Choroid plexus epithelial cell (primary cell): Measurements from ENCODE around the gene NBPF6.
"Not testable (repeated sequence)": the region's sequence is repeated elsewhere in the genome, so short reads cannot be mapped to it uniquely, and the experiment has no call there.

ENCODE experiments used
- DNase-seq: peaks from one replicate; pipeline ENCODE4 v3.0.0-alpha.2; 2010; ENCODE audit warnings: low read depth
- H3K4me3 ChIP-seq: 2 replicates; pipeline ENCODE4 v1.5.1; 2011; ENCODE audit warnings: low read depth, mild to moderate bottlenecking, control low read depth, low read length, moderate library complexity

Gene NBPF6, protein sequence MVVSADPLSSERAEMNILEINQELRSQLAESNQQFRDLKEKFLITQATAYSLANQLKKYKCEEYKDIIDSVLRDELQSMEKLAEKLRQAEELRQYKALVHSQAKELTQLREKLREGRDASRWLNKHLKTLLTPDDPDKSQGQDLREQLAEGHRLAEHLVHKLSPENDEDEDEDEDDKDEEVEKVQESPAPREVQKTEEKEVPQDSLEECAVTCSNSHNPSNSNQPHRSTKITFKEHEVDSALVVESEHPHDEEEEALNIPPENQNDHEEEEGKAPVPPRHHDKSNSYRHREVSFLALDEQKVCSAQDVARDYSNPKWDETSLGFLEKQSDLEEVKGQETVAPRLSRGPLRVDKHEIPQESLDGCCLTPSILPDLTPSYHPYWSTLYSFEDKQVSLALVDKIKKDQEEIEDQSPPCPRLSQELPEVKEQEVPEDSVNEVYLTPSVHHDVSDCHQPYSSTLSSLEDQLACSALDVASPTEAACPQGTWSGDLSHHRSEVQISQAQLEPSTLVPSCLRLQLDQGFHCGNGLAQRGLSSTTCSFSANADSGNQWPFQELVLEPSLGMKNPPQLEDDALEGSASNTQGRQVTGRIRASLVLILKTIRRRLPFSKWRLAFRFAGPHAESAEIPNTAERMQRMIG

DNA sequence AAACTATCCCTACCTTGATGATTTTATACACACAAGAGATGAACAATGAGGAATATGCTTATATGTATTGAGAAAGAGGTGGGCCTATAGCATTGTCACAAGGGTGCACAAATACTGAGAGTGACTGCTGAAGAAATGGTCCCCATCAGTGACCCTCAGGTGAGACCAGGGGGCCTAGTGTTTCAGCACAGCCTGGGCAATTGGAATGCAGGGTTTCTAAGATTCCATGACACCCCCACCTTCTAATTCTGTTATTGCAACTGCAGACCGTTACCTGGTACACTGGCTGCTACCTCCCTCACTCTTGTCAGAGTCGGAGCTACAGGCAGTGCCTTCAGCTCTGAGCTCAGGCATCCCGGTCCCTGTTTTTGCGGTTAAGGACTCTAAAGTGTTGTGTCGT, at the start of gene NBPF6:
Gene NBPF6 (plus strand): TSS at position 301 of the 400 bp plus-strand sequence. CDS start 259 bp downstream, outside the sequence.
- DNase-seq = not testable (repeated sequence)

DNA sequence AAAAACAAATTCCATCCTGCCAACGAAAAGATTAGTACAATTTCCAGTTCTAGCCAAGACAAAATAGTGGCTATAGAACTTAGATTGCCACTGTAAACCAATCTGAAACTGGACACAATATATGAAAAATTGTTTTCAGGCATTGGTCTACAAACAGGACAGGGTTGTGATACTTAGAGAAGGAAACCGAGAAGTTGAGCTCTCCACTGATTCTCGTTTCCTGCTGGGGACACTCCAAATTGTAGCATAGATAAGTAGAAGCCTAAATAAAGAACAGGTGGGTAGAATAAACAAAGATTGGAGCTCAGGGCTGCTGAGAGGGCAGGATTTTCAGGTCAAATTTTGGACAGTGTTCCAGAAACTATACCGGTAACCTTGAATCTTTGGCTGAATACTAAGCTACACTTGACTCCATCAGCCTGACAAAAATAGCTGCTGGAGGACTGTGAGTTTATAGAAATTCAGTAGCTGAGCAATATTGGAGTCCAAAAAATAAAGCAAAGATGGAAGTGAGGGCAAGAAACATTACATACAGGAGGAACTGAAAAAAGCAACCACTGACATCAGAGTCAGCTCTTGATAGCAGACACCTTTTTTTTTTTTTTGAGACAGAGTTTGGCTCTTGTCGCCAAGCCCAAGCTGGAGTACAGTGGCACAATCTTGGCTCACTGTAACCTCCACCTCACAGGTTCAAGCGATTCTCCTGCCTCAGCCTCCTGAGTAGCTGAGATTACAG, 38.9 kb upstream of the NBPF6 start:
- DNase-seq, H3K4me3 ChIP-seq: not testable (repeated sequence)

More for the DNA sequence above, at the start of gene NBPF6:
- not testable (repeated sequence) for H3K4me3 ChIP-seq

DNA sequence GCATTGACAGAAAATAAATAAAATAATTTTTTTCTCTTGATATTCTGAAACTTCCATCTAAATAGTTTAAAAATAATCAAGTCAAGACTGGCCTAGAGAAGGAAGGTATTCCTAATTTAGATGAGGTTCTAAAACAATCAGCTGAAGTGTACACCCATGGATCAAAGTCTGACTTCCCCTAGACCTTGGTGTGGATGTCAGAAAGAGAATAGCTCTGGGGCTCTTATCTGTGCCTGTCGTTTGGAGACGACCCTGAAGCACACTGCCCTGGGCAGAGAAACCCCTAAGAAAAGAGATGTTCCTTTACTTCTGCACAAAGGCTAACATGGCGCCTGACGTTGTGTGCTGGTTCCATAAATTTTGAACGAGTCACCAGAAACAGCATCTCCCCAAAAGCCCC, 30.0 kb upstream of the NBPF6 start:
- H3K4me3 ChIP-seq = not testable (repeated sequence)

DNA sequence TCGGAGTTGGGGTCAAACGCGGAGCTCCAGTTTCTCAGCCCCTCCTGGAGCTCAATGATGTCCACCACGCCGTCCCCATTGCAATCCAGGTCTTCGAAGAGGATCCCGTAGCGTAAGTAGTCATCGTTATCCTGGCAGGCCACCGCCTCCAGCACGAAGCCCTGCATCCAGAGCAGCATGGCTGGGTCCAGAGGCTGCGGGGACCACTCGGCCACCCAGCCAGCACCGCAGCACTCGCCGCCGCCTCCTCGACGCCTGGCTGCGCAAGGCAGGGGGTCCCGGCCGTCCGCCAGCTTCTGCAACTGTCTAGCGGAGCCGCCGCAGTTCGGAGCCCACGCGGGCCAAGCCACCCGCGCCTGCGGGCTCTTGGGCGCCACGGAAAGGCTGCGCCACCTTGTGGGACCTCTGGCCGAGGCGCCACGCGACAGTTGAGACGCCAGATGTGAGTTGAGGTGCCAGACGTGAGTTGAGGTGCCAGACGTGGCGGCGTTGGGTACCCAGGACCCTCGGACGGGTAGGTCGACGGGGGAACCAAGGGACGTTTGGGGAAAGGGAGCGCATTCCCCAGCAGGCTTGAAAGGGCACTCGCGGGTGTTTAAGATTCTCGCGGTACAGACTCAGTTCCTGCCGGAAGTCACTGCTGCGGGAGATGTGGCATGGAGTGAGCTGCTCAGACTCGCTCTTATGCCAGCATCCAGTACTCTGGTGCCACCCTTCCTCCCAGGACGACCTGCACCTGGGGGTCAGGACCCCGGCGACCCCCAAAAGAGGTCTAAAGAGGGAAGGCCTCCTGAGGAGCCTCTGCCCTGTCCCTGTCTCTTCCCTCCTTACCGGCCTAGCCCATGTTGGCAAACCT, 28.9 kb upstream of the NBPF6 start:
- DNase-seq = not testable (repeated sequence)

More for the DNA sequence above, 30.0 kb upstream of the NBPF6 start:
- not testable (repeated sequence) for DNase-seq

DNA sequence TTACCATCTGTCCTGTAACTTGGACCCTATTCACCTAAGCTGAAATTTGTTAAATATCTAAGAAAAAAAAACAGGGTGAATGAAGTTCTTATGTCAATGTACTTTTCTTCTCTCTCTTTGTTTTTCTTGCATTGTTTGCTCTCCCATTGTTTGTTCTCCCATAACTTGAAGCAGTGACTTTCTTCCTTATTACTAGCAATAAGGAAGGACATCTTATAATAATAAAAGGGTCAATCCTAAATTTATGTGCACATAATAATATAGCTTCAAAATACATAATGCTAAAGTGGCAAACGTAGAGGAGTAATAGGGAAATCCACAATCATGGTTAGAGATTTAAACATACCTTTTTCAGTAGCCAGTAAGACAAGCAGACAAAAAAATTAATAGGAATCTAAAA, 23.3 kb upstream of the NBPF6 start:
- H3K4me3 ChIP-seq, DNase-seq: not testable (repeated sequence)

More for the DNA sequence above, 28.9 kb upstream of the NBPF6 start:
- not testable (repeated sequence) for H3K4me3 ChIP-seq

DNA sequence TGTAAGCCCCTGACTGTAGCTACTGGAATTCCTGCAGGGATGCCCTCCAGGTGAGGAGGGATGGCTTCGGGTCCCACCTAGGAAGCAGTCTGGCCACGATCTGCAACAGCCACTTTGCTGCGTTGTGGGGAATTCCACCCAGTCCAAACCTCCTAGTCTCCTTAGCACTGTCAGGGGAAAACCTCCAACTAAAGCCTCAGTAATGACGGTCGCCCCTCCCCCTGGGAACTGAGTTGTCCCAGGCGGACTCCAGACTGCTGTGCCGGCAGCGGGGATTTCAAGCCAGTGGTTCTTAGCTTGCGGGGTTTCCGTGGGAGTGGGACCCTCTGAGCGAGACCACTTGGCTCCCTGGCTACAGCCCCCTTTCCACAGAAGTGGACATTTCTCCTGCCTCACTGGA, 18.1 kb upstream of the NBPF6 start:
- H3K4me3 ChIP-seq, DNase-seq: not testable (repeated sequence)

DNA sequence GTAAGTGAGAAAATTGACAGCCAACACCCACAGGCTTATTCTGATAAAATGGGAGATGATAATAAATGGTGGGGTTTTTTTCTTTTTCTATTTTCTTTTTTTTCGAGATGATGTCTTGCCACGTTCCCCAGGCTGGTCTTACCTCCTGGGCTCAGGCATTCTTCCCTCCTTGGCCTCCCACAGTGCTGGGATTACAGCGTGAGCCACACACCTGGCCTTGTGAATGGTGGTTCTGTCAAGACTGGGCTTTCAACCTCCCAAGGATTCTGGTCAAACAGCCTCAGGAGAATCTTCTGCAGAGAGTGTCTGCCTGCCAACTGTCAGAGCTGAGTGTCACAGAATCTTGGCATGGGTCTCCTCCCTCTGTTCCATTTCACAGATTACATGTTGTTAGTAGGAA, 16.7 kb upstream of the NBPF6 start:
- DNase-seq = not testable (repeated sequence)

DNA sequence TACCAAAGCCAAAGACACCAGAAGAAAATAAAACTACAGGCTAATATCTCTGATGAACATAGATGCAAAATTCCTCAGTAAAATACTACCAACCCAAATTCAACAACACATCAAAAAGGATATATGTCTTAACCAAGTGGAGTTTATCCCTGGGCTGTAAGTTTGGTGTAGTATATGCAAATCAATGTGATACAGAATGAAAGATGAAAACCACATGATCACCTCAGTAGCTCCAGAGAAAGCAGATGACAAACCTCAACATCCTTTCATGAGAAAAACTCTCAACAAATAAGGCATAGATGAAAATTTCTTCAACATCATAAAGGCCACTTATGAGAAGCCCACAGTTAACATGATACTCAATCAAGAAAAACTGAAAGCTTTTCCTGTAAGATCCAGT, 11.6 kb upstream of the NBPF6 start:
- DNase-seq, H3K4me3 ChIP-seq: not testable (repeated sequence)

More for the DNA sequence above, 16.7 kb upstream of the NBPF6 start:
- not testable (repeated sequence) for H3K4me3 ChIP-seq

DNA sequence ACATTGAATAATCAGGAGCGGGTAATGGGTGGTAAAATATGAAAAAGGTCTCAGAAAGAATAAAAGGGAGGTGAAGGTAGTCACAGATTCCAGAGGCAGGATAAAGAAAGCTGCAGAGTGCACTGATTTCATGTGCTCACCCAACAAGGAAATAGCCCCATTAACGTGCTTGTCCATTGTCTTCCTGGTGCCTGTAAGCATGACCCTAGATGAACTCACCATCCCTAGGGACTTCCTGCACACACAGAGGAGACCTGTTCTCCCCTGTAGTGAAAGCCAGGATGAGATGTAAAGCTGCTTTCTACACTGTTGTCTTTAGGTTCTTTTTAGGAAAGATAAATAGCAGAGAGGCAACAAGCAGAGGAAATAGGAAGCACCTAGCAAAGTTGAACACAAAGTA, 4.4 kb downstream of the NBPF6 start:
- not testable (repeated sequence) for DNase-seq, H3K4me3 ChIP-seq

DNA sequence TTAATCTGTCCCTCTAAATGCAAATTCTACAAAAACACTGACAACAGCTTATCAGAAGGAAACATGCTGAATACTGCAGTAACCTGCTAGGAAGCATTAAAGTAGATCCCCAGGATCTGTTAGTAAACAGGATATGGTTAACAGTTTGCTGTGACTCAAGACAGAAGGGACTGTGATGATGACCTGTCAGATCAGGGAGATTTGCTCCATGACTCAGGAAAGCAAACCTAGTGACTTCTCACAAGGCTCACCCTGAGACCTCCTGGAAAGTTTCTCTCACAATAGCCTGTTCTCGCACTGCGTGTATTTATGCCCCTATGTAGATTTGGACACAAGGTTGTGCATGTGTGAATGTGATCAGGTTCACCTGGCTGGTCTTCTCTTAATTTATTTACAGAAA, 8.5 kb downstream of the NBPF6 start:
- not testable (repeated sequence) for H3K4me3 ChIP-seq, DNase-seq

DNA sequence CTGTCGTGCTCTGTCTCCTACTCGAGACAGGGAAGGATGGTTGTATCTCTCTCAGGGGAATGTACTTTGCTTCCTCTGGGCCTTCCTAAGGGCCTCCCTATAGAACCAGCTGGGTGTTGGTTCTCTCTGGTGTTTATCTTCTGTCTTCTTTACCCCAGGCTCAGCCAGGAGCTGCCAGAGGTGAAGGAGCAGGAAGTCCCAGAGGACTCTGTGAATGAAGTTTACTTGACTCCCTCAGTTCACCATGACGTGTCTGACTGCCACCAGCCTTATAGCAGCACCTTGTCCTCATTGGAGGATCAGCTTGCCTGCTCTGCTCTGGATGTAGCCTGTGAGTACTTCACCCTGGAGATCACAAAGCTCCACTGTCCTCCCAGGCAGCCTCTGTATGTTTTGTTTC, 11.6 kb downstream of the NBPF6 start:
- DNase-seq, H3K4me3 ChIP-seq: not testable (repeated sequence)

DNA sequence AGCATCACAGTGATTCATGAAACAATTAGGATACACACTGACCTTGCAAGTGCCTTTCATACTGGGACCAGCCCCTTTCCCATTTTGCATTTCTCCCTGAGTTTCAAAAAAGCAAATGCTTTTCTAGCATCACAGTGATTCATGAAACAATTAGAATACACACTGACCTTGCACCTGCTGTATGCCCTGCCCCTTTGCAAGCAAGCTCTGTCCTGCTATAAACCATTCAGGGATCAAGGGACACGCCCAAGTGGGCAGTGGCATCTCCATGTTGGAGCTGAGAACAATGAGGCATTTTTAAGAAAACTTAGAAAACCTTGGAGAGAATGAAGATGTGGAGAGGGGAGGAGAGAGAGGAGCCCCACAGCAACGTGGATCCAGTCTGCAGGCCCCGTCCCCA, 13.8 kb downstream of the NBPF6 start:
- H3K4me3 ChIP-seq, DNase-seq: not testable (repeated sequence)

DNA sequence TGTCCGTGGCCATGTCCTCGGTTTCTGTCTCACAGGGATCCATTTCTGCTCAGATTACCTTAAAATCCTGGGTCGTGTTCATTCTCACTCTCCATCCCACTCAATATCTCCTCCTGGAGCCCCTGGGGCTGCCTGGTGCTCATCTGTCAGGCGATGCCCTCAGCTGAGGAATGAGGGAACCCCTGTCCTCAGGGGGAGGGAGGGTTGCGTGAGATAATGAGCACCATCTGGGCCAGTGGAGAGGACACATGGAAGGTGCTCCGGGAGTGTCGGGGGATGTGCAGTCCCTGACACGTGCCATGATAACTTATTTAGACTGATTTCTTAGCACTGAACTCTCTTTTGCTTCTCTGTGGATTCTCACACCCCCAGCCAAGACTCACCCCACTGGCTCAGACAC, 16.0 kb downstream of the NBPF6 start:
- DNase-seq, H3K4me3 ChIP-seq: not testable (repeated sequence)

DNA sequence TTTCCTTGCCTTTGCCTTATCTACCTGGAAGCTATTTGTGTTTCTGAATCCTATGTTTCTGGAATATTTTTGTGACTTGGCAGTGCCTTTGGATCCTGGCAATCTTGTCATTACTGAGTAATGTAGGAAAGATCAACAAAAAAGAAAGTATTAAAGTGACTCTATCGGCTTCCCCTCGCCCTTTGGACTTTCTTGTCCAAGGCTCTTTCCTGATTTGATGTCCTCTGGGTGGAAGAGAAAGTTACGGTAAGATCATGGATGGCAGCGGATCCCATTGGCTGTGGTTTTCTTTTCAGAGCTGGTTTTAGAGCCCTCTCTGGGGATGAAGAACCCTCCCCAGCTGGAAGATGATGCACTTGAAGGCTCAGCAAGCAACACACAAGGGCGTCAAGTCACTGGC, 17.0 kb downstream of the NBPF6 start:
- H3K4me3 ChIP-seq, DNase-seq: not testable (repeated sequence)

DNA sequence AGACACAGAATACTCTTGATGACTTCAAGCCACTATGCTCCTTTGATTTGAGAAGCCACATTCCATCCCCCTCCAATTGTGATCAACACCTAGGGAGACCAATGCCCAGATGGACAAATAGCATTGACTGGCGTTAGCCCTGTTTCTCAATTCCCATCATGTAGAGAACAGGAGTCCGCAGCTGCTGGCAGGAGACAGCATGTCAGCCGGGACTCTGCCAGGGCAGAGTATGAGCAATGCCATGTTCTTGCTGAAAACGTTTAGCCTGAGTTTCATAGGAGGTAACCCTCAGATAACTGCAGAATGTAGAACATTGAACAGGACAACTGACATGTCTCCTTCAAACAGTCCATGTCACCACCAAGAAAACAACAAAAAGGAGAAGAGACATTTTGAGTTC, 20.6 kb downstream of the NBPF6 start:
- DNase-seq, H3K4me3 ChIP-seq: not testable (repeated sequence)

DNA sequence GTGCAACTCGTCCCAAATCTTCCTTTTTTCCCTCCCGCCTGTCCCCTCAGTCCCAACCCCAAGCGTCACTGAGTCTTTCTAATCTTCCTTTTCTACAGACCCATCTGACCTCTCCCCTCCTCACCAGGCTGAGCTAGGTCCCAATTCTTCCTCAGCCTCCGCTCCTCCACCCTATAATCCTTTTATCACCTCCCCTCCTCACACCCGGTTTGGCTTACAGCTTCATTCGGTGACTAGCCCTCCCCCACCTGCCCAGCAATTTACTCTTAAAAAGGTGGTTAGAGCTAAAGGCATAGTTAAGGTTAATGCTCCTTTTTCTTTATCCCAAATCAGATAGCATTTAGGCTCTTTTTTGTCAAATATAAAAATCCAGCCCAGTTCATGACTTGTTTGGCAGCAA, 24.4 kb downstream of the NBPF6 start:
- not testable (repeated sequence) for DNase-seq, H3K4me3 ChIP-seq
